ENCODE measurements around the gene DCLK2.
A peak's percentile ranks its signal among the peaks of the same experiment; 100 is the strongest.

DCLK2 gene

DNA sequence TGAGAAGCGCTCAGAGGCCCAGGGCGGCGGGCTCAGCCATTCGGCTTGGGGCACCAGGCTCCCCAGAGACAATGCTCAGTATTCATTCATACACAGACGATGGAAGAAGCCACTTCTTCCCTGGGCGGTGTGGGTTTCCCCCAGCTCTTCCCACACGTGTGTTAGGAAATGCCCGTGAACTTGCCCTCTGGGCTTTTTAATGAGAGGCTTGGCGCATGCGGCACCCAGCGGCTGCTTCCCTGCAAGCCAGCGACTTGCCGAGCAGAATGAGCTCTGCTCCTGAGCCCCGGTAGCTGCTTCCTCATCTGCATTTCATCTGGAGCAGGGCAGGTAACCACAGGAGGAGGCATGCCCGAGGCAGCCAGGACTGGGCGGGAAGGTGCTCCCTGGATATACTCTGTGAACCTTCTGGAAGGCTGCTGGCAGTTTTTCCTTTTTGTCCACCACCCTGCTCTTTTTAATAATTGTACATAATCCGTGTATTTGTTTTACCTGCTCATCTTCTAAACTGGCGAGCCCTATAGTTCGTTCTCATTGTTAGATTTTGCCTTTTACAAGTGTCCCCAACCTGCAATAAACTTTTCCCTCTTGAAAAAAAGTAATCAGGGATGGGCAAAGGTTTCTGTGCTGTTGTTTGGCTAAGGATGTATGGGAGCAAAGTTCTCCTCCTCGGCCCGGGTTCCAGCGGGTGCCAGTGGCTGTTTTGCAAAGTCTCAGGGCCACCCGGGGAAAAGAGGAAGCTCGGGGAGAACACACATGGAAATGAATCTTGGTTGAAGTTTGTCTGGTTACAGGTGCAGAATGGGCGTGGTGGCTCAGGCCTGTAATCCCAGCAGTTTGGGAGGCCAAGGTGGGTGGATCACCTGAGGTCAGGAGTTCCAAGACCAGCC, 178.8 kb downstream of the DCLK2 start:
- H3K4me3 Mint-ChIP-seq = no peak overlapping the region
- no peak overlapping the region for H3K27ac Mint-ChIP-seq
- no peaks in the 10 kb centered on the region for H3K36me3 Mint-ChIP-seq (ENCODE audit: low read depth)
- no peaks in the 10 kb centered on the region for H3K27me3 Mint-ChIP-seq
- no peaks in the 10 kb centered on the region for H3K9me3 Mint-ChIP-seq
- intact Hi-C loops (cut with micrococcal nuclease) = no loop called here
- H3K4me1 Mint-ChIP-seq (ENCODE audit: low read depth) = peaks cover 11% of the 10 kb centered on the region

GRCh38 chr4:150258569-150258968, 180.3 kb downstream of the DCLK2 start:
- peaks cover 10% of the 10 kb centered on the region for H3K4me1 Mint-ChIP-seq (ENCODE audit: low read depth)
- intact Hi-C loops (cut with micrococcal nuclease) = no loop called here
- no peaks in the 10 kb centered on the region for H3K27me3 Mint-ChIP-seq
- H3K36me3 Mint-ChIP-seq (ENCODE audit: low read depth) = no peaks in the 10 kb centered on the region
- no peak overlapping the region for H3K4me3 Mint-ChIP-seq
- no peaks in the 10 kb centered on the region for H3K9me3 Mint-ChIP-seq
- H3K27ac Mint-ChIP-seq = no peak overlapping the region

DNA sequence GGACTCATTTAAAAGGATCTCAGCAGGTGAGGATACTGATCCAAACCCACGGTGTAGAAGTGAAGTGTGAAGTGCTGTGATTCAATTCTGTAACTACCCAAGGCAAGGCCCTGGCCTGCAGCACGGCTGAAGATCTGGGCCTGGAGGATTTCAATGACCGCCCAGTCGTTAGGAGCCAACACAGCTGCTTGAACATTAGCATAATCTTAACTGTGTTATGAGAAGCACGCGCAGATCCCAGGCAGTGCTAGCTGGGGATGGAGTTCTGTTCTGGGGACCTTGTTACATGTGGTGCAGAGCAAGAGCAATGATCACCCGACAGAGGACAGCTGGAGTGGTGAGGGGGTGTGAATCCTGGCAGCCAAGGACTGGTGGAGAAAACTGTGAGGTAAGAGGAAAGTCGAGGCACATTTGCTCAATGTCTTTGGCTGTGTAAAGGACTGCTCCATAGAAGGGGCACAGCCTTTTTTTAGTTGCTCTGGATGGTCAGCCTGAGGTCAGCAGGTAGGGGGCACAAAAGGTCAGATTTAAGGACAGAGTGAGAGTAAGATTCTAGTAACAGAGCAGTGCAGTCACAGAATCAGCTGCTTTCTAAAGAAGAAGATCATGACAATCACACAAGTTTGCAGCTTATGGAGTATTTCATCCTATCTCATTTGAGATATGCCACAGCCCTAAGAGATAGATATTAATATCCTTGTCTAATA, 181.8 kb downstream of the DCLK2 start:
- Mint-ChIP-seq H3K9me3 (no peaks in the 10 kb centered on the region), H3K27me3 (no peaks in the 10 kb centered on the region), H3K27ac (no peak overlapping the region), H3K4me3 (no peak overlapping the region), H3K36me3 (ENCODE audit: low read depth) (no peaks in the 10 kb centered on the region), H3K4me1 (ENCODE audit: low read depth) (no peaks in the 10 kb centered on the region)
- intact Hi-C loops (cut with micrococcal nuclease) = no loop called here

DNA sequence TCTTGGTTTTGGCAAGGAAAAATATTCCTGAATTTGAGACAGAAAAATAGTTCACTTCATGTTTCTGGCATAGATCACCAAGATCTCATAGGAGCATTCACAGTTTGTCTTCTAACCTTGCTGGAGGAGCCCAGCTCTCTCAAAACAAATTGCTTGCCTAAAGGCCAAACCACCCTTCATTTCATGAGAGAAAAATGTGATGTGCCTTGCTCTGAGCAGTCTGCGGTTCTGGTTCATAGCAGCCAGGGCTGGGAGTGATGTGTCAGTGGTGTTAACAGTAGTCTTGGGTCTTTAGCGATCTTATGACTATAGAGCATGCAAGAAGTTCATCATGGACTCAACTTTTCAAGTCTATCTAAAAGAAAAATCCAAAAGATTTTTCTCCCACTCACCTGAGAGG, 183.3 kb downstream of the DCLK2 start:
- intact Hi-C loops (cut with micrococcal nuclease) = no loop called here
- Mint-ChIP-seq H3K36me3 (ENCODE audit: low read depth) (no peaks in the 10 kb centered on the region), H3K27me3 (no peaks in the 10 kb centered on the region), H3K27ac (no peak overlapping the region), H3K9me3 (no peaks in the 10 kb centered on the region), H3K4me1 (ENCODE audit: low read depth) (no peaks in the 10 kb centered on the region), H3K4me3 (no peak overlapping the region)

- no peaks in the 10 kb centered on the region for H3K27me3 Mint-ChIP-seq
- no peaks in the 10 kb centered on the region for H3K36me3 Mint-ChIP-seq (ENCODE audit: low read depth)
- no peaks in the 10 kb centered on the region for H3K4me1 Mint-ChIP-seq (ENCODE audit: low read depth)
- intact Hi-C loops (cut with micrococcal nuclease) = no loop called here
- H3K9me3 Mint-ChIP-seq = no peaks in the 10 kb centered on the region
- no peak overlapping the region for H3K27ac Mint-ChIP-seq
- no peak overlapping the region for H3K4me3 Mint-ChIP-seq
These were observed 184.4 kb downstream of the DCLK2 start for GRCh38 chr4:150262611-150263010.

GRCh38 chr4:150264595-150265161, 186.4 kb downstream of the DCLK2 start:
- Mint-ChIP-seq H3K36me3 (ENCODE audit: low read depth) (no peaks in the 10 kb centered on the region), H3K27me3 (no peaks in the 10 kb centered on the region), H3K9me3 (no peaks in the 10 kb centered on the region), H3K4me3 (no peak overlapping the region), H3K27ac (no peak overlapping the region), H3K4me1 (ENCODE audit: low read depth) (no peaks in the 10 kb centered on the region)
- intact Hi-C loops (cut with micrococcal nuclease) = no loop called here

DNA sequence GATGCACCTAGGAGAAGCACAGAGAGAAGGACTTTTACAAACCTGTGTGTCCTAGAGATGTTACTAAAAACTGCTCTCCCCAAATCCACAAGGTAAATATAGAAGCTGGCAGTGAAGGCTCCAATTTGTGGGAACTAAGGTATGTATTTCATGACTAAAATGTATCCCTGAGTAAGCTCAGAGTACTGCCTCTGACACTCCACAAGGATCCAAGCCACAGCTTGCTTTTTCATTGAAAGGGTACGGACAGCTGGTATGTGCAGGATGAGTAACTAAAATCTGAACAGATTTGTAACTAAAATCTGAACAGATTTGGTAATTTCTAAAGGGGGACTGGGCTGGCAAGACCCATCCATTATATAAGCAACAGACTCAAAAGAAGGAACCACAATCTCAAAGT, 187.6 kb downstream of the DCLK2 start:
- H3K36me3 Mint-ChIP-seq (ENCODE audit: low read depth) = no peaks in the 10 kb centered on the region
- intact Hi-C loops (cut with micrococcal nuclease) = no loop called here
- no peak overlapping the region for H3K4me3 Mint-ChIP-seq
- no peak overlapping the region for H3K27ac Mint-ChIP-seq
- no peaks in the 10 kb centered on the region for H3K9me3 Mint-ChIP-seq
- H3K4me1 Mint-ChIP-seq (ENCODE audit: low read depth) = no peaks in the 10 kb centered on the region
- no peaks in the 10 kb centered on the region for H3K27me3 Mint-ChIP-seq

DNA sequence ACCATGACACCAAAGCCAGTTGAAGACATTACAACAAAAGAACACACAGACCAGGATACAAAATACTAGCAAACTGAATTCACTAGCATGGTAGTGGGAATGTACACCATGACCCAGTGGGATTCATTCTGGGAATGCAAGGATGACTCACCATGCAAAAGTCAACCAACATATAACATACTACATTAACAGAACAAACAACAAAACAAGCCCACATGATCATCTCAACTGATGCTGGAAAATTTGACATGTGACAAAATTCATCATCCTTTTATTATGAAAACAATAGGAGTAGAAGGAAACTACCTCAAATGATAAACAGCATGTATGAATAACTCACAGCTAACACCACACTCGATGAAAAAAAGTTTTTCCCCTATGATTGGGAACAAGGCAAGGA, 190.2 kb downstream of the DCLK2 start:
- intact Hi-C loops (cut with micrococcal nuclease) = no loop called here
- H3K27ac Mint-ChIP-seq = no peak overlapping the region
- no peaks in the 10 kb centered on the region for H3K4me1 Mint-ChIP-seq (ENCODE audit: low read depth)
- no peaks in the 10 kb centered on the region for H3K36me3 Mint-ChIP-seq (ENCODE audit: low read depth)
- no peaks in the 10 kb centered on the region for H3K9me3 Mint-ChIP-seq
- H3K4me3 Mint-ChIP-seq = no peak overlapping the region
- H3K27me3 Mint-ChIP-seq = no peaks in the 10 kb centered on the region

- Mint-ChIP-seq H3K36me3 (ENCODE audit: low read depth) (no peaks in the 10 kb centered on the region), H3K4me1 (ENCODE audit: low read depth) (peaks cover 42% of the 10 kb centered on the region), H3K27me3 (no peaks in the 10 kb centered on the region), H3K4me3 (no peak overlapping the region), H3K9me3 (no peaks in the 10 kb centered on the region), H3K27ac (no peak overlapping the region)
- intact Hi-C loops (cut with micrococcal nuclease) = no loop called here
These were observed 200.0 kb downstream of the DCLK2 start for GRCh38 chr4:150278206-150278605.

- Mint-ChIP-seq H3K36me3 (ENCODE audit: low read depth) (no peaks in the 10 kb centered on the region), H3K9me3 (no peaks in the 10 kb centered on the region), H3K4me3 (no peak overlapping the region), H3K27ac (peak overlapping the region; percentile 49), H3K4me1 (ENCODE audit: low read depth) (peaks cover 43% of the 10 kb centered on the region), H3K27me3 (no peaks in the 10 kb centered on the region)
- intact Hi-C loops (cut with micrococcal nuclease) = no loop called here
These were observed 202.0 kb downstream of the DCLK2 start for GRCh38 chr4:150280081-150280895.

- H3K27ac Mint-ChIP-seq = peak overlapping the region; percentile 49
- no peaks in the 10 kb centered on the region for H3K27me3 Mint-ChIP-seq
- no peak overlapping the region for H3K4me3 Mint-ChIP-seq
- peaks cover 43% of the 10 kb centered on the region for H3K4me1 Mint-ChIP-seq (ENCODE audit: low read depth)
- no peaks in the 10 kb centered on the region for H3K9me3 Mint-ChIP-seq
- intact Hi-C loops (cut with micrococcal nuclease) = no loop called here
- no peaks in the 10 kb centered on the region for H3K36me3 Mint-ChIP-seq (ENCODE audit: low read depth)
These were observed 202.7 kb downstream of the DCLK2 start for GRCh38 chr4:150280975-150281374.

DNA sequence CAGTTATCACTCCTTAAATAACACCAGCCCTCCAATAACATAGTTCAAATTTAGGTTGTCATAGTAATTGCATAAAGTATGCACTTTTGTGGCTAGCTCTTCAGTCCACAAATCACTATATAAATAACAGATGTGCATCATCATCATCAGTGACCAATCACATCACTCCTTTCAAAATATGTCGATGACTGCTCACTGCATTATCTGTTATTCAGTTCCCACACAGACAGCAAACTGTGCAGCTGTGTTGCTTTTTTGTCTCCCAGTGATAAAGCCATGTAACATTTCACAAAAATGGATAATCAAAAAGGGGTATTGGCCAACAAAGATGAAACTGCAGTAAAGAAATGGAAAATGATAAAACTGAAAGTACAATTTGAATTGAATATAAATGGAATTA, 205.4 kb downstream of the DCLK2 start:
- H3K27me3 Mint-ChIP-seq = no peaks in the 10 kb centered on the region
- H3K9me3 Mint-ChIP-seq = no peaks in the 10 kb centered on the region
- H3K4me1 Mint-ChIP-seq (ENCODE audit: low read depth) = peaks cover 44% of the 10 kb centered on the region
- H3K36me3 Mint-ChIP-seq (ENCODE audit: low read depth) = no peaks in the 10 kb centered on the region
- intact Hi-C loops (cut with micrococcal nuclease) = no loop called here
- H3K4me3 Mint-ChIP-seq = no peak overlapping the region
- H3K27ac Mint-ChIP-seq = no peak overlapping the region

DNA sequence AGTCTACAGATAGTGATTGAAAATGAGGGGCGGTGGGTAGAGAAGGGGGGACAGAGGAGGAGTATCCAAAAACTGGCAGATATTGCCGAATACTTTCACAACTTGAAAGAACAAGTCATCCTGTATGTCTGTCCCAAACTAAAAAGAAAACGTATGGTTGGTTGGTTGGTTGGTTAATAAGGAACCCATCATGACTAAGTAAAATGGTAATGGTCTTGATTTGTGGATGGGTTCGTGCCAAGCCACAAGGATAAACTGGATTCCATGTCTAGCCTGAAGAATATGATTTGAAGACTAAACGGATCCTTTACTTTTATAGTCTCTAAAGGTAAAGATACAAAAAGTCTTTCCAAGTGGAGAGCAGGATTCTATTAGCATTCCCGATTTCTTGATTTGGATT, 208.4 kb downstream of the DCLK2 start:
- Mint-ChIP-seq H3K4me1 (ENCODE audit: low read depth) (peaks cover 26% of the 10 kb centered on the region), H3K4me3 (no peak overlapping the region), H3K27ac (no peak overlapping the region), H3K27me3 (no peaks in the 10 kb centered on the region), H3K9me3 (no peaks in the 10 kb centered on the region), H3K36me3 (ENCODE audit: low read depth) (no peaks in the 10 kb centered on the region)
- intact Hi-C loops (cut with micrococcal nuclease) = no loop called here

DNA sequence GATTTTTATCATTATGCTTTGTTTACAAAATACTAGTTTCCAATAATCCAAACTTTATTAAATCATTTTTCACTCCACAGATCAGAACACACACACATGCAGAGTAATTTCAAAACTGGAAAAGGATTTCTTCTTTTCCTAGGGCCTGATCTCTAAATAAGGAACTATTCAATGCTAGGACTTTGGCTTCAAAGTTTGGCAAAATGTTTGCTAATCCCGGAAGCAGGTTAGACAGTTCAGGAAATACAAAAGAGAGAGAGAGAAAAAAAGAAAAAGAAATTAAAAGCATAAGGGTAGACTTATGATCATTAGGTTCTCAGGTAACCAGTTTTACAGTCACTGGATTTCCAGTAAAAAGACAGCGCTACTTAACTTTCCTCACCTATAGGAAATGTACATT, 211.0 kb downstream of the DCLK2 start:
- H3K9me3 Mint-ChIP-seq = no peaks in the 10 kb centered on the region
- no peak overlapping the region for H3K27ac Mint-ChIP-seq
- no peak overlapping the region for H3K4me3 Mint-ChIP-seq
- intact Hi-C loops (cut with micrococcal nuclease) = no loop called here
- no peaks in the 10 kb centered on the region for H3K36me3 Mint-ChIP-seq (ENCODE audit: low read depth)
- H3K4me1 Mint-ChIP-seq (ENCODE audit: low read depth) = peaks cover 9% of the 10 kb centered on the region
- H3K27me3 Mint-ChIP-seq = no peaks in the 10 kb centered on the region
